ENCODE data around the gene ZSWIM6.

Gene ZSWIM6

DNA sequence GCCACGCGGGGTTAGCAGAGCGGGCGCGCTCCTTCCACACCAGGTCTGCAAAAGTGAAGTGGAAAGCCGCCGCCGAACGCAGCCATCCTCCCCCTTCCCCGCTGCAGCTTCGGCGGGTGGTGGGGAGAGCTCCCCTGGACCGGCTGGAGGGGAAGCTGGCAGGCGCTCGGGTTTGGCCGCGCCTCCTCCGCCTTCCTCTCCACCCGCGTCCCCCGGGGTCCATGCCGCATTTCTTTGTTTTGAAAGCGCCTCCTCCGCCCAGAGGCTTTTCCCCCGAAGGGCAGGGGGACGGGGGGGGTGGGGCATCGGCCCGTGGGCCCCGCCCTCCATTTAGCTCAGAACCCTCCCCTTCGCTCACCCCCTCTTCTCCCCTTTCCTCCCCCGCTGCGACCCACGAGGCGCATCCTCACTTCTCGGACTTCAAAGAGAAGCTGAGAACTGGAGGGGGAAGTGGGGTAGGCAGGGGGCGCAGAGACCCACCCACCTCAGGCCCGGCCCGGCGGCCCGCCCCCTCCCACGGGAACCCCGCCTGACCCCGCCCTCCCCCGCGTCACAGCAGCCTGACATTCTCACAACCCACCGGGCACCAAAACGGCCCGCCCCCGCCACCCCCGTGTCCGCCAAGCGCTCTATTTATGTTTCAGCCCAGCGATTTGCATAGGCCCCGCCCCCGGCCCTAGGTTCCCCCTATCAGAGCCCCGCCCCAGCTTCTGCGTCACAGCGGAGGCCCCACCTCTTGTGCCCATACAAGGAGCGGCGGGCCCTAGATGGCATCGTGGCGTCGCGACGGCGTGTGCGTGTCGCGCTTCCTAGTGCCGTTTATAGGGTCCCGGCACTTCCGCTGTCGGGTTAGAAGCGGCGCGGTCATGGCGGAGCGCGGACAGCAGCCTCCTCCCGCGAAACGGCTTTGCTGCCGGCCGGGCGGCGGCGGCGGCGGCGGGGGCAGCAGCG is at the start of gene ZSWIM6:
ZSWIM6 (plus strand) TSS at position 852 of the 951 bp plus-strand sequence; CDS start at position 867, 15 bp downstream.
- TF ChIP-seq, protein P1, sequence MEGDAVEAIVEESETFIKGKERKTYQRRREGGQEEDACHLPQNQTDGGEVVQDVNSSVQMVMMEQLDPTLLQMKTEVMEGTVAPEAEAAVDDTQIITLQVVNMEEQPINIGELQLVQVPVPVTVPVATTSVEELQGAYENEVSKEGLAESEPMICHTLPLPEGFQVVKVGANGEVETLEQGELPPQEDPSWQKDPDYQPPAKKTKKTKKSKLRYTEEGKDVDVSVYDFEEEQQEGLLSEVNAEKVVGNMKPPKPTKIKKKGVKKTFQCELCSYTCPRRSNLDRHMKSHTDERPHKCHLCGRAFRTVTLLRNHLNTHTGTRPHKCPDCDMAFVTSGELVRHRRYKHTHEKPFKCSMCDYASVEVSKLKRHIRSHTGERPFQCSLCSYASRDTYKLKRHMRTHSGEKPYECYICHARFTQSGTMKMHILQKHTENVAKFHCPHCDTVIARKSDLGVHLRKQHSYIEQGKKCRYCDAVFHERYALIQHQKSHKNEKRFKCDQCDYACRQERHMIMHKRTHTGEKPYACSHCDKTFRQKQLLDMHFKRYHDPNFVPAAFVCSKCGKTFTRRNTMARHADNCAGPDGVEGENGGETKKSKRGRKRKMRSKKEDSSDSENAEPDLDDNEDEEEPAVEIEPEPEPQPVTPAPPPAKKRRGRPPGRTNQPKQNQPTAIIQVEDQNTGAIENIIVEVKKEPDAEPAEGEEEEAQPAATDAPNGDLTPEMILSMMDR (IDR thresholded peaks at IDR 0.05; ENCODE audit: extremely low read depth, missing control alignments): no peak
- peak; percentile 99 for DNase-seq (ENCODE audit: low spot score)

DNA sequence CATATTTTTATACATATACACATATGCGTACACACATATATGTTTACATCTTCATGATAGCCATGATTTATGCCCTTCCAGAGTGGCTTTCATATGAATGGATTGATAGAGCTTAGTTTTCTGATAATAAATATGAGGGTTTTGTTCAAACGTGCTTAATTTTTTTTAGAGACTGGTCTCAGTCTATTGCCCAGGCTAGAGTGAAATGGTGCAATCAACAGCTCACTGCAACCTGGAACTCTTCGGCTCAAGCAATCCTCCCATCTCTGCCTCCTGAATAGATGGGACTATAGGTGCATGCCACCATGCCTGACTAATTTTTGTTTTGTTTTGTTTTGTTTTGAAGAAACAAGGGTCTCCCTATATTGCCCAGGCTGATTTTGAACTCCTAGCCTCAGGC is 48.6 kb upstream of the ZSWIM6 start:
- DNase-seq (ENCODE audit: low spot score): no peak
- TF ChIP-seq, protein P1 (IDR thresholded peaks at IDR 0.05; ENCODE audit: extremely low read depth, missing control alignments): no peak

DNA sequence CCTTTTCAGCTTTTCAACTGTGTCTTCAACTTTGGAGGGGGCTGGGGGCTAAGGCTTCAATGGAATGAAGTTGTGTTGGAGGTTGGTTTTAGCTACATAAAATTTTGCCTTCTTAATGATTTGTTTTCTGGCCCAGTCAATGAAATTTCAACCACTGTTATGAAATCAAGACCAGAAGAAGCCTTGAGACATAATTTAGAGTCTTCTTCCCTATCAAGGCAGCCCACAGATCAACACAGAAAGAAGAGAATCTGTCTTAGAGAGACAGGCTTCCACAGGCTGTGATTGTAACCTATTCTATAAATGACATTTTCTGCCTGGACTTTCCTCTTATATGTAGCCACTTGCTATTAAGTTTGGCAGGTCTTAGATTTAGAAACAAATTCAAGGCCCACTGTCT is 46.5 kb upstream of the ZSWIM6 start:
- TF ChIP-seq, protein P1 (IDR thresholded peaks at IDR 0.05; ENCODE audit: extremely low read depth, missing control alignments): no peak
- no peak for DNase-seq (ENCODE audit: low spot score)

DNA sequence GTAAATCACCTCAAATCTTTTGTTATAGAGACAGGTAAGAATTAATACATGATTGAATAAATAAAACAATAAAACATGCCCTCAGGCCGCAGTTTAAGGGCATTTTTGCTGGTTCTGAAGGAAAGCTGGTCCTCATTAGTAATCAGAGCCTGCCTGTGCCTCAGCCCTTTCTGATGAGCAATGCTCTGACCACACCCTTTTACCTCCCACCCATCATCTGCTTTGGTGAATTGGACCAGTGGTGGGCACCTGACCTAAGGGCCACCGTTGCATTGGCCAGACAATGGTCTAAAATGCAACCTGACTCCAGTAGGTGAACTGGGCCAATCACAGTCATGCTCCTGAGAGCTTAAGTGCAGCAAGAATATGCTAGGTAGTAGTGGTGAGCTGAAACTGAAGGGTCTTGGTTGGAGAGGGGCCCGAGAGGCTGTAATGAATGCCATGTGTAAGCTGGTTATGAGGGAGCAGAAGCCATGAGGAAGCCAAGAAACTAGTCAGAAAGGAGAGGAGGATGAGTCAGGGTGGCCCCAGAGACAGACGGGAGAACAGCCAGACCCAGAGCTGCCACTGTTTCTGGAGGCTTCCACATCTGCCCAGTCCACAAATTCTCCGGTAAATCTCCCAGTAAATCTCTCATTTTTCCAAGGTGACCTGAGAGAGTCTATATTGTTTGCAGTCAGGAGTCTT is 45.5 kb upstream of the ZSWIM6 start:
- TF ChIP-seq, protein P1 (IDR thresholded peaks at IDR 0.05; ENCODE audit: extremely low read depth, missing control alignments): no peak
- DNase-seq (ENCODE audit: low spot score): no peak

DNA sequence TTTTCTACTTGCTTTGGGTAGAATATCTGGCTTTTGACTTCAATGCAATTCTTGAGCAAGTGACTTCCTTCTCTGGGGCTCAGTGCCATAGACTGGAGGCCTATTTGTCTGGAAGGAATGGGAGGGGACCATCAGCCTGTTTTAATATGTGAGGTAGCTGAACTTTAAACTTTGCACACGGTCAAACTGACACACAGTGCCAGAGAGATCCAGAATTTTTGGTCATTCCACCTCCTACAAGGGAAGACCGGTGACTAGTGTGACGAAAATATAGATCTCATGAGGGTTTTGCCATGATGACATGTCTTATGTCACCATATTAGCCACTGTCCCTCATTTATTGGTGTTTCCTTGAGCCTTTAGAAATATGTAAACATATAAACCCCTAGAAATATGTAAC is 44.6 kb upstream of the ZSWIM6 start:
- DNase-seq (ENCODE audit: low spot score): no peak
- TF ChIP-seq, protein P1 (IDR thresholded peaks at IDR 0.05; ENCODE audit: extremely low read depth, missing control alignments): no peak

DNA sequence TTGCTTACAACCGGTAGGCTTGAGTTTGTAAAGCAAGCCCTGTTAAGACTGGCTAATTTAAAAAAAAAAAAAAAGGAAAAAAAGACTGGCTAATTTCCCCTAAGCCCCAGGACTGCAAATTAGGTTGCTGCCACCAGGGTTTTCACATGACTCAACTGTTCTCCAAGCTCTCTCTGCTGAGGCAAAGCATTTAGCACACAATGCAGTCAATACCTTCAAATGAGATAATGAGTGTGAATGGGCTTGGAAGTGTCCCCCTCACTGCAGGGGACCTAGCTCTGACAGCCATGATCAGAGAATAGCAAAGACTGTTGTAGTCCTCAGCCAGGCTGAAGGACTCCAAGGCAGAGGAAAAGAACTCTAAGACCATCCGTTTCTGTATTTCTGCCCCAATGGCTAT is 42.8 kb upstream of the ZSWIM6 start:
- TF ChIP-seq, protein P1 (IDR thresholded peaks at IDR 0.05; ENCODE audit: extremely low read depth, missing control alignments): no peak
- DNase-seq (ENCODE audit: low spot score): no peak
